GM19467 (cell line): ENCODE data around the gene LRRC2.

Experiments
- ATAC-seq: cut with Tn5 transposase; IDR thresholded peaks from one replicate; pipeline ENCODE4 v1.9.1; 2021; ENCODE audit warnings: mild to moderate bottlenecking, moderate library complexity; ENCODE audit not compliant: unreplicated experiment

The LRRC2 gene

GRCh38 chr3:46482632-46483350 is 83.3 kb downstream of the LRRC2 start:
- ATAC-seq = no peak

- no peak for ATAC-seq
Measured at GRCh38 chr3:46481636-46482035, 84.5 kb downstream of the LRRC2 start.

- ATAC-seq = no peak
Measured at GRCh38 chr3:46480491-46481195, 85.5 kb downstream of the LRRC2 start.

GRCh38 chr3:46479696-46480095 is 86.4 kb downstream of the LRRC2 start:
- ATAC-seq = no peak

GRCh38 chr3:46479021-46479420 is 87.1 kb downstream of the LRRC2 start:
- ATAC-seq = no peak

- no peak for ATAC-seq
Measured at GRCh38 chr3:46478341-46478740, 87.8 kb downstream of the LRRC2 start.

GRCh38 chr3:46477756-46478155 is 88.3 kb downstream of the LRRC2 start:
- ATAC-seq = no peak

- no peak for ATAC-seq
Measured at GRCh38 chr3:46477145-46477544, 89.0 kb downstream of the LRRC2 start.

GRCh38 chr3:46472736-46473135 is 93.4 kb downstream of the LRRC2 start:
- ATAC-seq = no peak

GRCh38 chr3:46471371-46471914 is 94.7 kb downstream of the LRRC2 start:
- ATAC-seq = no peak

- ATAC-seq = no peak
Measured at GRCh38 chr3:46470831-46471230, 95.3 kb downstream of the LRRC2 start.

GRCh38 chr3:46469680-46470357 is 96.3 kb downstream of the LRRC2 start:
- ATAC-seq = no peak

GRCh38 chr3:46468753-46469600 is 97.1 kb downstream of the LRRC2 start:
- no peak for ATAC-seq

- no peak for ATAC-seq
Measured at GRCh38 chr3:46467562-46467961, 98.5 kb downstream of the LRRC2 start.

GRCh38 chr3:46466871-46467403 is 99.2 kb downstream of the LRRC2 start:
- no peak for ATAC-seq

GRCh38 chr3:46466273-46466672 is 99.8 kb downstream of the LRRC2 start:
- ATAC-seq = no peak
